Muscle layer of duodenum (tissue), 2 donors: ENCODE results near the gene SLC35G4.
"Not testable (repeated sequence)": the region's sequence is repeated elsewhere in the genome, so short reads cannot be mapped to it uniquely, and the experiment has no call there.

ENCODE experiments used
- H3K27ac ChIP-seq: one replicate; pipeline ENCODE4 v1.7.0; 2013; ENCODE audit warnings: mild to moderate bottlenecking, low read length
- H3K27me3 ChIP-seq: one replicate; pipeline ENCODE4 v1.7.0; 2013; ENCODE audit warnings: low read depth, mild to moderate bottlenecking, control low read depth, low read length
- H3K36me3 ChIP-seq, 2 donors: one replicate each; pipeline ENCODE4 v1.7.0; 2013; ENCODE audit warnings: low read length in 2 of 2, control low read depth in 1 of 2, mild to moderate bottlenecking in 1 of 2; ENCODE audit not compliant: insufficient read depth in 2 of 2, control insufficient read depth in 1 of 2
- H3K4me1 ChIP-seq, 2 donors: one replicate each; pipeline ENCODE4 v1.7.0; 2013; ENCODE audit warnings: low read length in 2 of 2, mild to moderate bottlenecking in 2 of 2, control low read depth in 1 of 2, moderate library complexity in 1 of 2; ENCODE audit not compliant: insufficient read depth in 2 of 2, control insufficient read depth in 1 of 2
- H3K4me3 ChIP-seq, 2 donors: one replicate each; pipeline ENCODE4 v1.7.0; 2013; ENCODE audit warnings: low read length in 2 of 2, low read depth in 1 of 2, mild to moderate bottlenecking in 1 of 2
- H3K9me3 ChIP-seq, 2 donors: one replicate each; pipeline ENCODE4 v1.7.0; 2013; ENCODE audit warnings: low read length in 2 of 2, control low read depth in 1 of 2, mild to moderate bottlenecking in 1 of 2; ENCODE audit not compliant: control insufficient read depth in 1 of 2
- donor health status: healthy.

SLC35G4 gene

GRCh38 chr18:11609488-11609887 is at the start of gene SLC35G4:
SLC35G4 (plus strand) TSS chr18:11609596; CDS start chr18:11609596, 0 bp downstream.
- not testable (repeated sequence) for H3K27ac ChIP-seq, H3K9me3 ChIP-seq, H3K4me1 ChIP-seq, H3K27me3 ChIP-seq, H3K4me3 ChIP-seq, H3K36me3 ChIP-seq

GRCh38 chr18:11561293-11561692 is 48.1 kb upstream of the SLC35G4 start:
- Histone ChIP-seq H3K4me1 (no peaks in the 10 kb centered on the region), H3K9me3 (no peaks in the 10 kb centered on the region), H3K27me3 (no peaks in the 10 kb centered on the region), H3K4me3 (no peak overlapping the region), H3K36me3 (no peaks in the 10 kb centered on the region), H3K27ac (no peak overlapping the region)

- Histone ChIP-seq H3K27me3 (no peaks in the 10 kb centered on the region), H3K27ac (no peak overlapping the region), H3K36me3 (no peaks in the 10 kb centered on the region), H3K4me1 (no peaks in the 10 kb centered on the region), H3K4me3 (no peak overlapping the region), H3K9me3 (no peaks in the 10 kb centered on the region)
Measured at GRCh38 chr18:11565716-11566115, 43.7 kb upstream of the SLC35G4 start.

GRCh38 chr18:11566236-11566965 is 43.0 kb upstream of the SLC35G4 start:
- H3K27ac ChIP-seq, result no peak overlapping the region
- no peaks in the 10 kb centered on the region for H3K27me3 ChIP-seq
- no peaks in the 10 kb centered on the region for H3K36me3 ChIP-seq
- H3K4me1 ChIP-seq, result no peaks in the 10 kb centered on the region
- H3K9me3 ChIP-seq, result no peaks in the 10 kb centered on the region
- no peak overlapping the region for H3K4me3 ChIP-seq

- Histone ChIP-seq H3K4me1 (no peaks in the 10 kb centered on the region), H3K4me3 (no peak overlapping the region), H3K27ac (no peak overlapping the region), H3K36me3 (no peaks in the 10 kb centered on the region), H3K9me3 (no peaks in the 10 kb centered on the region), H3K27me3 (no peaks in the 10 kb centered on the region)
Measured at GRCh38 chr18:11567396-11567795, 42.0 kb upstream of the SLC35G4 start.

- H3K36me3 ChIP-seq, result no peaks in the 10 kb centered on the region
- no peaks in the 10 kb centered on the region for H3K4me1 ChIP-seq
- no peak overlapping the region for H3K4me3 ChIP-seq
- no peaks in the 10 kb centered on the region for H3K9me3 ChIP-seq
- H3K27me3 ChIP-seq, result no peaks in the 10 kb centered on the region
- no peak overlapping the region for H3K27ac ChIP-seq
Measured at GRCh38 chr18:11570073-11570588, 39.3 kb upstream of the SLC35G4 start.

- Histone ChIP-seq H3K27me3 (no peaks in the 10 kb centered on the region), H3K27ac (no peak overlapping the region)
Measured at GRCh38 chr18:11570769-11571412, 38.5 kb upstream of the SLC35G4 start.

GRCh38 chr18:11572201-11572600 is 37.2 kb upstream of the SLC35G4 start:
- no peak overlapping the region for H3K4me3 ChIP-seq
- H3K36me3 ChIP-seq, result no peaks in the 10 kb centered on the region
- H3K27ac ChIP-seq, result no peak overlapping the region
- no peaks in the 10 kb centered on the region for H3K9me3 ChIP-seq
- no peaks in the 10 kb centered on the region for H3K27me3 ChIP-seq
- H3K4me1 ChIP-seq, result no peaks in the 10 kb centered on the region

More at GRCh38 chr18:11570769-11571412, 38.5 kb upstream of the SLC35G4 start:
- Histone ChIP-seq H3K4me3 (no peak overlapping the region), H3K9me3 (no peaks in the 10 kb centered on the region), H3K4me1 (no peaks in the 10 kb centered on the region), H3K36me3 (no peaks in the 10 kb centered on the region)

GRCh38 chr18:11574545-11574944 is 34.9 kb upstream of the SLC35G4 start:
- Histone ChIP-seq H3K9me3 (no peaks in the 10 kb centered on the region), H3K27ac (no peak overlapping the region), H3K4me3 (no peak overlapping the region), H3K36me3 (no peaks in the 10 kb centered on the region), H3K4me1 (no peaks in the 10 kb centered on the region), H3K27me3 (no peaks in the 10 kb centered on the region)

- Histone ChIP-seq H3K4me1 (no peaks in the 10 kb centered on the region), H3K9me3 (no peaks in the 10 kb centered on the region), H3K27me3 (no peaks in the 10 kb centered on the region), H3K4me3 (no peak overlapping the region), H3K27ac (no peak overlapping the region), H3K36me3 (no peaks in the 10 kb centered on the region)
Measured at GRCh38 chr18:11577271-11578112, 31.9 kb upstream of the SLC35G4 start.

- Histone ChIP-seq H3K4me1 (no peaks in the 10 kb centered on the region), H3K9me3 (no peaks in the 10 kb centered on the region), H3K36me3 (no peaks in the 10 kb centered on the region), H3K4me3 (no peak overlapping the region), H3K27me3 (no peaks in the 10 kb centered on the region), H3K27ac (no peak overlapping the region)
Measured at GRCh38 chr18:11578799-11579198, 30.6 kb upstream of the SLC35G4 start.
